Measurements from ENCODE around the gene RIBC1.

RIBC1 gene
- total RNA-seq, result 0.45 to 2.7 (median 0.92) reads per million in 9 experiments

DNA sequence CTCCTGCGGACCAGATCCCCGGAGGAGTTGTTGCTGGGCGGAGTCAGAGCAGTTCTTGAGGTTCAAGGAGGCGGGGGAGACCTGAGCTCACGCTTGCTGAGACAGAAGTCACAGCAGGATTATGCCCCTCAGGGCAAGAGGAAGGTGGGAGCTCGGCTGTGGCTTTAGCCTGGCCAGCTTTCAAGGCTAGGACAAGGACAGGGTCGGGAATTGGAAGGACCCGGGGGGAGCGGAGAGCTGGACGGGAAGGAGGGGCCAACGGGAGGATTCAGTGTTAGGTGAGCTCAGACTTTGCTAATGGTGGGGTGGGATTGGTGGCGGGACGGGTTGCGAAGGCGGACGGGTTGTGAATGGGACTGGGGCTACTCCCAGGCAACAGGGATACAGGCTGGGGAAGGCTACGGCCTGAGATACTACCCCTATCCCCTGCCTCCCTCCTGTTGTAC lies at the start of gene RIBC1:
TSS of gene RIBC1 (plus strand) at position 13 of the 446 bp plus-strand sequence. CDS start 3,404 bp downstream, outside the sequence.
- Mint-ChIP-seq H3K4me1 (ENCODE audit: low read depth in 2 of 2) (peaks cover 17 to 21% of the 10 kb centered on the region in 2 donors), H3K9me3 (no peaks in the 10 kb centered on the region), H3K27ac (peak within 1 kb of the TSS; percentile 96 to 99), H3K4me3 (peak within 1 kb of the TSS; percentile 84 to 94), H3K27me3 (no peaks in the 10 kb centered on the region), H3K36me3 (ENCODE audit: insufficient read depth) (peaks cover 15% of the 10 kb centered on the region)
- no peak for DNase-seq
- no peak for ATAC-seq (replicated peaks)

DNA sequence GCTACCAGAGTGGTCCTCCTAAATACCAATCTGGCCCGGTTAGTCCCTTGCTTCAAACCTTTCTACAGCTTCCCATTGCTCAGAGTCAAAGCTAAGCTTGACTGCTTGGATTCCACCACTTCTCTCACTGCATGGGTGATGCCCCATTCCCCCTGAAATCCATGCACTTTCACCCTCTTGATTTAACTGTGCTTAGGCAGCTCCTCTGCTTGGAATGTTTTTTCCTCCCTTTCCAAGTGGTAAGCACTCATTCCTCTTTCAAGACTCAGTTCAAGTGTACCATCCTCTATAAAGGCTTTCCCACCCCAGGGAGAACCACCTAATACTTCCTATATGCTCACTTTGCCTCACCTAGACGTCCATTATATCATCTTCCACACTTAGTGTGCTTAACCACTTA lies 49.4 kb upstream of the RIBC1 start:
- DNase-seq (no peak), ATAC-seq (replicated peaks) (no peak)
- Mint-ChIP-seq H3K27ac (peak overlapping the region in 1 of 2 donors; percentile 80), H3K36me3 (ENCODE audit: insufficient read depth) (no peaks in the 10 kb centered on the region), H3K4me1 (ENCODE audit: low read depth in 2 of 2) (peaks cover 0 to 2% of the 10 kb centered on the region in 2 donors), H3K4me3 (no peak overlapping the region), H3K9me3 (no peaks in the 10 kb centered on the region), H3K27me3 (no peaks in the 10 kb centered on the region)

DNA sequence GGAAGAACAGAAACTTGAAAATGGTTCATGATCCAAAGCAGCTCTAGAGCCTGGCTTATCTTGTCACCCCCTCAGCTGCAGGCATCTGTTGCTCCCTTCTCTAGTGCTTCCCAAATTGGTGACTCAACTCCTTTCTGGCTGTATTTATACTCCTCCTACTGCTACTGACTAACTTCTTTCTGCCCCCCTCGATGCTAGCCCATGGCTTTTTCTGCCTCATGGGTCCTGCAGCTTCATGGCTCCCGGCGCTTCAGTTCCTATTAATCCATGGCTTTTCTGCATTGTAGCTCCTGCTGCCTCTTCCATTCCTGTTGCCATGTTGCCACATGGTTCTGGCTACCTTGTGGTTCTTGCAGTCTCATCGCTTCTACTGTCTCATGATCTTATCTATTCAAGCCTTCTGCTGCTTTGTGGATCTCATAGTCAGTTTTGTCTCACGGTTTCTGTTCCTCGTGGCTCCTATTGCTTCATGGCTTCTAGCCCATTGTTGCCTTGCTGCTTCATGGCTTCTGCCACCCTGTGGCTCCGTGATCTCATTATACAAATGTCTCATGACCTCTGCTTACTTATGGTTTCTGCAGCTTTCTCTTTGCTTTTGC lies 48.4 kb upstream of the RIBC1 start:
- Mint-ChIP-seq H3K4me3 (no peak overlapping the region), H3K9me3 (no peaks in the 10 kb centered on the region), H3K4me1 (ENCODE audit: low read depth in 2 of 2) (peaks cover 0 to 2% of the 10 kb centered on the region in 2 donors), H3K36me3 (ENCODE audit: insufficient read depth) (no peaks in the 10 kb centered on the region), H3K27me3 (no peaks in the 10 kb centered on the region), H3K27ac (no peak overlapping the region)
- ATAC-seq (replicated peaks), result no peak
- DNase-seq, result no peak

DNA sequence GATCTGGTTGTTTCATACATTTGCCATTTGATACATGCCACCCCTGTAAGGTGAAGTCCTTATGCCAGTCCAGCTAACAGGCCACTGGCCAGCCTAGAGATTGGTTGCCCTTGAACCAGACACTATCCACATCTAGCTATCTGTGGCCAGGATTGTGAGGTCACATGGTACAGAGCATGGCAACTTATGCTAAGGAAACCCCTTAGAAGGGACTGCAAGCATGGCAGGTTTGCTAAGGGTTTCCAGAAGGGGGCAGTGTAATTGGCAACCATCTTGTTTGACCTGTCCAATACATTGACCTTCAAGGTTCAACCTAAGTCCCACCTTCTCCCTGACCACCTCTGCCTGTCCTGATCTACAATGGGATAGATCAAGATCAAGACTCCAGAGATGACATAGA lies 47.8 kb upstream of the RIBC1 start:
- no peak overlapping the region for H3K4me3 Mint-ChIP-seq
- H3K9me3 Mint-ChIP-seq, result no peaks in the 10 kb centered on the region
- H3K27me3 Mint-ChIP-seq, result no peaks in the 10 kb centered on the region
- peaks cover 1% of the 10 kb centered on the region for H3K36me3 Mint-ChIP-seq (ENCODE audit: insufficient read depth)
- DNase-seq (no peak), ATAC-seq (replicated peaks) (no peak)
- H3K27ac Mint-ChIP-seq, result no peak overlapping the region
- H3K4me1 Mint-ChIP-seq (ENCODE audit: low read depth in 2 of 2), result peaks cover 0 to 2% of the 10 kb centered on the region in 2 donors

DNA sequence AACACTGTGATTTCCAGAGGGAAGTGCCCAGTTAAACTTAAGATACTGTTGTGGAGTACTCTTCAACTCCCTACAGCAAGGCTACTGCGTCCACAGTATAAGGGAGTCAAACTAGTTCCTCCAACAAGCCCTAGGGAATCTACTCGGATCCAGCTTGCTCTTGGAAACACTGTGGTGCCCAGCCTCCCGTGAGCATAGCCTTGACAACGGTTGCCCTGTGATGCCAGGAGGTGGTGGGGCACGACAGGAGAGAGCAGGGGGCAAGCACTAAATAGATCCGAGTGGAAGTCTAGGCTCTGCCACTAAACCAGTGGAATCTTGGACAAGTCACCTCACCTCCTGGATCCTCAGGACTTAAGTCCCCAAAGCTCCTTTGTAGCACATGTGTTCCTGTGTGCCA lies 45.8 kb upstream of the RIBC1 start:
- Mint-ChIP-seq H3K27ac (no peak overlapping the region), H3K36me3 (ENCODE audit: insufficient read depth) (peaks cover 8% of the 10 kb centered on the region), H3K9me3 (no peaks in the 10 kb centered on the region), H3K4me3 (no peak overlapping the region), H3K27me3 (no peaks in the 10 kb centered on the region), H3K4me1 (ENCODE audit: low read depth in 2 of 2) (peaks cover 0 to 2% of the 10 kb centered on the region in 2 donors)
- DNase-seq (no peak), ATAC-seq (replicated peaks) (no peak)

DNA sequence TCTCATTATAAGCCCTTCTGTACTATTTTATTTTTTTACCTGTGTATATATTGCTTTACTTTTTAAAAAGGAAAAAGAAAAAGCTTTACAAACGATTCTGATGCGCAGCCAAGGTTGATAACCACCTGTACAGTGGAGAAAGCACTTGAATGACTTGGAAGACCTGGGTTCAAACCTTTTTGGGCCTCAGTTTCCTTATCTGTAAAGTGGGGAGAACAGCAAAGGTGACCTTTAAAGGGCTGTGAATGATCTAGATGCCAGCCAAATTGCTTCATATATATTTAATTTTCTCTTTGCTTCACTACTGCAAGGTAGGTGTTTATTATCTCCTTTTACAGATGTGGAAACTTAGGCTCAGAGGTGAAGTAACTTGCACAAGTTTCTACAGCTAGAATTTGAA lies 45.2 kb upstream of the RIBC1 start:
- DNase-seq (no peak), ATAC-seq (replicated peaks) (no peak)
- H3K27me3 Mint-ChIP-seq, result no peaks in the 10 kb centered on the region
- no peaks in the 10 kb centered on the region for H3K9me3 Mint-ChIP-seq
- H3K36me3 Mint-ChIP-seq (ENCODE audit: insufficient read depth), result peaks cover 13% of the 10 kb centered on the region
- no peak overlapping the region for H3K4me3 Mint-ChIP-seq
- peaks cover 0 to 2% of the 10 kb centered on the region in 2 donors for H3K4me1 Mint-ChIP-seq (ENCODE audit: low read depth in 2 of 2)
- no peak overlapping the region for H3K27ac Mint-ChIP-seq

DNA sequence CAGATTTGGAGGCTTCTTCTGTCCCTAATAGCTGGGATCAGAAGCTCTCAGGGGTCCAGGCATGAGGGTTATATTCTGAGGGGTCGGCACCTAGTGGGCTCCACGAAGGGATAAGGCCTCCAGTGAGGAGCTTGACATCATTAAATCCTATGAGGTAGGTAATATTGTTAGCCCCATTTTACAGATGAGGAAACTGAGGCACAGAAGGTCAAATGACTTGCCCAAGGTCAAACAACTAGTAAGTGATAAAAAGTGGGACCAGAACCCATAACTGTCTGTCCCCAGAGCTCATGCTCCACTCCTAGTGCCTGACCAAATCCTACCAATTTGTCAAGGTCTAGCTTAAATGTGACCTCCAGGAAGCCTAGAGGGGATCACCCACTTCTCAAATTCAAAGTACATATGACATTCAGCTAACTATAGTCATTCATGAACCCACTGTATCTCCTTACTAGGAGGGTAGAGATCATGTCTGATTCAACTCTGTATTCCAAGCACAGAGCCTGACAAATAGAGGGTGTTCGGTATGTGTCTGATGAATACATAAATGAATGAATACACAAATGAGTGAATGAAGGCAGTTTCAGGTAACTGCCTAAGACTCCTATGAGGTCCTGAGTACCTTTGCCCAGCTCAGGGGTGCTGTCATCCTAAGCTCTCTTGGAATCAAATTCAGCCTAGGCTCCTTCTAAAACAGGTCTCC lies 43.5 kb upstream of the RIBC1 start:
- DNase-seq, result no peak
- no peaks in the 10 kb centered on the region for H3K9me3 Mint-ChIP-seq
- no peak for ATAC-seq (replicated peaks)
- peaks cover 0 to 2% of the 10 kb centered on the region in 2 donors for H3K4me1 Mint-ChIP-seq (ENCODE audit: low read depth in 2 of 2)
- H3K27ac Mint-ChIP-seq, result no peak overlapping the region
- no peaks in the 10 kb centered on the region for H3K27me3 Mint-ChIP-seq
- no peak overlapping the region for H3K4me3 Mint-ChIP-seq
- H3K36me3 Mint-ChIP-seq (ENCODE audit: insufficient read depth), result peaks cover 17% of the 10 kb centered on the region

DNA sequence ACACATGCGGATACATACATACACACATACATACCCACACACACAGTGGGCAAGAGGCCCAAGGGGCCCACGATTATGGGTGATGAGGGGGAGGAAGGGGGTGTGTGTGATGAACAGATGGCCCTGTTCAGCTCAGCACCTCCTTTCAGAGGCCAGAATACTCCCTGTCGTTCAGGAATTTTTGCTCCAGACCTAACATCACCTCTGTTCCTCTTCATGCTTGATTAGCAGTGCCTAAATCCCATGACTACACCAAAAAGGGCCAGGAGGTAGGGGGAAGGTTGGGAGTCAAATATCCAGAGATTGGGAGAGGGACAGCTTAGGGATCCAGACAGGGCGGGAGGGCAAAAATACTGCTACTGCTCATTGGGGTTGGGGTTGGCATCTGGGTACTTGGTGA lies 42.9 kb upstream of the RIBC1 start:
- DNase-seq, result no peak
- H3K4me1 Mint-ChIP-seq (ENCODE audit: low read depth in 2 of 2), result peaks cover 0 to 2% of the 10 kb centered on the region in 2 donors
- ATAC-seq (replicated peaks), result no peak
- no peak overlapping the region for H3K4me3 Mint-ChIP-seq
- H3K27me3 Mint-ChIP-seq, result no peaks in the 10 kb centered on the region
- no peaks in the 10 kb centered on the region for H3K9me3 Mint-ChIP-seq
- H3K27ac Mint-ChIP-seq, result no peak overlapping the region
- peaks cover 20% of the 10 kb centered on the region for H3K36me3 Mint-ChIP-seq (ENCODE audit: insufficient read depth)

DNA sequence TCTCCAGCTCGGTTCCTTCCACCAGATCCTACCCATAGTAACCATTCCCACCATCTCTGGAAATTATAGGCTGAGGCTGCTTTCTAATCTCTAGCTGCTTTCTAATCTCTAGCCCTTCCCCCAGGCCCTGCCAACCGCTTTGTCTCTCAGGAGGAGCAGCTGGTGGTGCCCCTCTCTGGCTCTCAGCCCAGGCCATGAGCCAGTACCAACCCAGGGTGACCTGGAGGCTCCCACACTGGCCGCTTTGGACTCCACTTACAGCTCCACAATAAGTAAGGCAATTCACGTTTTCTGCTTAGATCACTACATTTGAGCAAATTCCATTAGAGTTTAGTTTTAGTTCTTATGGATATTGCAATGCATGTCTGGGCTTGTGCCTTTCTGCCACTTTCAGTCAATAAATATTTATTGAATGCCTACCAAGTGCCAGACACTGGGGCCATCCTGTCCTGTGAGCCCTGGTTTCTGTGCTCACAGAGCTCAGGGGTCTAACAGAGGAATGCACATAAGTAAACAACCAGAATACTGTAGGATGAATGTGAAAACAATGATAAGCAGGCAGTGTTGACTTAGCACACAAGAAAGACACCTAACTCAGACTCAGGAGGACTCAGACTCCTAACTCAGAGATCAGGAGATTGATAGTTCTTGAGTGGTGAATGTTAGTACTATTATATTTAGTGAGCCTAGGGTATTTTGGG lies 39.1 kb upstream of the RIBC1 start:
- DNase-seq, result no peak
- peaks cover 44% of the 10 kb centered on the region for H3K36me3 Mint-ChIP-seq (ENCODE audit: insufficient read depth)
- H3K9me3 Mint-ChIP-seq, result no peaks in the 10 kb centered on the region
- no peak for ATAC-seq (replicated peaks)
- H3K27me3 Mint-ChIP-seq, result no peaks in the 10 kb centered on the region
- no peak overlapping the region for H3K4me3 Mint-ChIP-seq
- no peak overlapping the region for H3K27ac Mint-ChIP-seq
- no peaks in the 10 kb centered on the region for H3K4me1 Mint-ChIP-seq (ENCODE audit: low read depth in 2 of 2)

DNA sequence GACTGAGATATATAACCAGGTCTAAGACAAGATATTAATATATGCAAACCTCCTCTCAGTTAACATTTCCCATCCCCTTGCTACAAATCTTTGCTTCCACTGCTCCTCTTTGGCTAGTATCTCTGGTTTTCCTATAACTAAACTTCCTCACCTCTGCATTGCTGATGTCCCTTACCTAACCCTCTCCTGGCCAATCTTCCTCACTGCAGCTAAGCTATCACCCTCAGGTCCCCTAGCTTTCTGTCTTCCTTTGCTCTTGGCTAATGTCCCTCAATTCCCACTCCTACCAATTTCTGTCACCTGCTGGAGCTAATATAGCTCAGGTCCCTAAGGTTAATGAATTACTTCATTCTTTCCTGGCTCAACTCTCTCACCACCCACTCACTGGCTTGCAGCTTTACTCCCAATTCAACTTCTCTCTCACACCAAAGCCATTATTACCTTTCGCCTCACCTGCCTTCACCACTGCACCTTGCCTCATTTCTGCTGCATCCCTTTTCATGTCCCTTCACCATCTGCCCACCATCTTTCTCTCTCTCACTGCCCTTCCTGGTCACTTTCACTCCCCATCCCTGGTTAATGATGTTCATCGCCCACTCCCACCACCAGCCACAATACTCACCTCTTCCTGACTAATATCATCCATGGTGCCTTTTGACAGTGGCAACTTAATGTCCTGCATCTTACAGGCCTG lies 26.9 kb upstream of the RIBC1 start:
- peaks cover 46% of the 10 kb centered on the region for H3K36me3 Mint-ChIP-seq (ENCODE audit: insufficient read depth)
- H3K27ac Mint-ChIP-seq, result peak overlapping the region; percentile 35 to 42
- H3K9me3 Mint-ChIP-seq, result no peaks in the 10 kb centered on the region
- H3K4me1 Mint-ChIP-seq (ENCODE audit: low read depth in 2 of 2), result no peaks in the 10 kb centered on the region
- H3K4me3 Mint-ChIP-seq, result no peak overlapping the region
- no peak for DNase-seq
- no peak for ATAC-seq (replicated peaks)
- no peaks in the 10 kb centered on the region for H3K27me3 Mint-ChIP-seq

DNA sequence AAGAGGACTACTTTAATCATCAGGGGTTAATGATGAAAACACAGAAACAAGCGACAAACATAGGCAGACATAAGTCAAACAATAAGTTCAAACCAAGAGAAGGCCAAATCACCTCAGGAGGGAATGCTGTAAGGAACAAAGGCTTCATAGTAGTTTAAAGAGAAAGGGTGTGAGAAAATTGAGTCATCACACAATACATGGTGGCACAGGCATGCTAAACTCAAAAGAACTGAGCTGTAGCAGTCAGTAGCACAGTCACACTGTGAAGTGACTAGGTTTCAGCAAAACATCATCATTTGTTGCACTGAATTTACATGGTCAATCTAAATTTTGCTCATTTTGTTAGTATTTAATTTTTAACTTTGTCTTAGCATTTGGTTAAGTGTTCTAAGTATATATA lies 24.5 kb upstream of the RIBC1 start:
- no peak overlapping the region for H3K4me3 Mint-ChIP-seq
- DNase-seq (no peak), ATAC-seq (replicated peaks) (no peak)
- H3K4me1 Mint-ChIP-seq (ENCODE audit: low read depth in 2 of 2), result no peaks in the 10 kb centered on the region
- H3K27ac Mint-ChIP-seq, result no peak overlapping the region
- no peaks in the 10 kb centered on the region for H3K27me3 Mint-ChIP-seq
- H3K9me3 Mint-ChIP-seq, result no peaks in the 10 kb centered on the region
- peaks cover 49% of the 10 kb centered on the region for H3K36me3 Mint-ChIP-seq (ENCODE audit: insufficient read depth)

DNA sequence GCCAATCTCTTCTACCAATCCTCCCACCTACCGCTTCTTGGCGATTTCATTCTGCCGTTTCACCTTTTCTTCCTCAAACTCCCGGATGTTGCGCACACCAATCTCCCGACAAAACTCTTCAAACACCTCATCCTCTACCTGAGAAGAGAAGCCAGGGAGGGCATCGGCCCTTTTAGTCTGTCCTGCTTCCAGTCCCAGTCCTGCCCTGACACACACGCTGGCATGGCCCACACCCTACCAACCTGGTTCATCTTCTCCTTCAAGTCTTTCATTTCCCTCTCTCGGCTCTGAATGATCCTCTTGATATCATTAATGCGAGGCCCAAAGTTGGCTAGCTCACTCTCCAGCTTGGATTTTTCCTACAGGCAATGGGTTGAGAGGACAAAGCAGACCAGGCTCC lies 19.1 kb upstream of the RIBC1 start:
- H3K27ac Mint-ChIP-seq, result peak overlapping the region in 1 of 2 donors; percentile 35
- no peak for DNase-seq
- no peak overlapping the region for H3K4me3 Mint-ChIP-seq
- H3K4me1 Mint-ChIP-seq (ENCODE audit: low read depth in 2 of 2), result peaks cover 0 to 2% of the 10 kb centered on the region in 2 donors
- peaks cover 54% of the 10 kb centered on the region for H3K36me3 Mint-ChIP-seq (ENCODE audit: insufficient read depth)
- no peaks in the 10 kb centered on the region for H3K9me3 Mint-ChIP-seq
- no peaks in the 10 kb centered on the region for H3K27me3 Mint-ChIP-seq
- ATAC-seq (replicated peaks), result no peak

DNA sequence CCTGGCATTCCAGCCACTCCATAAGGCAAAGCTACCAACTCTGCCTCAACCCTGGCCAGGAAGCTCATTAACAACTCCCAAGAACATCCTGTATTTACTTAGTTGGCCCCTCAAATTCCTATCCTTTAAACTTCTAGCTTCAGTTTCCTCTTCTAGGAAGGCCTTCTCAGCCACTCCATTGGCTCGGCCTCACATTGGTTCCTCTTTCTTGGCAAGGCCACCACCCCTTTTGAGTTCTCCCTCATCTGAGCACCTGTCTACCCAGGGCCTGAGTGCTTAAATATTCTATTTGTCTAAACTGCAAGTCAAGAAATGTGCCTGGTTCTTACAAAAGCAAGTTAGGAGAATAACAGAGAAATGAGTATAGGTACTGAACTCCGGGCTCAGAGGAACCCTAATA lies 10.2 kb upstream of the RIBC1 start:
- no peaks in the 10 kb centered on the region for H3K9me3 Mint-ChIP-seq
- no peak overlapping the region for H3K4me3 Mint-ChIP-seq
- no peaks in the 10 kb centered on the region for H3K27me3 Mint-ChIP-seq
- ATAC-seq (replicated peaks), result no peak
- H3K36me3 Mint-ChIP-seq (ENCODE audit: insufficient read depth), result peaks cover 78% of the 10 kb centered on the region
- peak overlapping the region in 1 of 2 donors; percentile 54 for H3K27ac Mint-ChIP-seq
- no peak for DNase-seq
- H3K4me1 Mint-ChIP-seq (ENCODE audit: low read depth in 2 of 2), result peaks cover 1 to 10% of the 10 kb centered on the region in 2 donors
